Activated effector memory CD4-positive, alpha-beta T cell treated with Interleukin-2 at 50 U/mL for 16 hours (primary cell): ENCODE measurements around the gene RNF150.

Experiments
- DNase-seq: peaks from one replicate; pipeline ENCODE4 v3.0.0-alpha.2; 2020

The RNF150 gene

DNA sequence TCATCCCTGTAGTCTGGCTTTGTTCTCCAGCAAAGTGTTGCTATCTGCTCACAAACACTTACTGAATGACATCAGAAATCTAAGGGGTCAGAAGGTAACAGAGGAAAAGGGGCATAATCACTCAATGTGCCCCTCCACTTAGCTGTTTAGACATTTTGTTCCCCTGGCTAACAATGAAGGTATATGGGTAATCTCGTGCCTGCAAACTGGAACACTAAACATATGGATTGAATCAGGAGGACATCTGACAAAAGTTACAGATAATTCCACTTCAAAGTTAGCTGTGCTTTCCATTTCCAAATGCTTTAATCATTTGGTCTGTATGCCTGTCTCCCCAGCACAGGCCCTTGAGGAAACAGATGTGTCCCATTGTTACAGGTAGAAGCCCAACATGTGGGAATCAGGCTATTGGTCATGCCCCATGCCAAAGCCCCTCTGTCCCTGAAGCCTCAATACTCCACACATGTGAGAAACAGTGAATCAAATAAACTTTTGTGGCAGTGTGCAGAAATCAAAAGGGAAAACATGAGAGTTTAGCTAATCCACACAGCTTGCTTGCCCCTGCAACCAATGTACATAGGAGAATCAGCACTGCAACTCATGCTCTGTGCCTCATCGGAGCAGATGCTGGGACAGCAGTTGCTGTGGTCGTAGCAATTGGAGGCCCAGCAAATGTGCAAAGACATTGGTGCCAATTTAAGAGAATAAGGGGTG lies 111.7 kb downstream of the RNF150 start:
- DNase-seq, result no peak

- no peak for DNase-seq
These were observed 112.4 kb downstream of the RNF150 start for GRCh38 chr4:141020801-141021261.

GRCh38 chr4:141019768-141020167 lies 113.5 kb downstream of the RNF150 start:
- no peak for DNase-seq

GRCh38 chr4:141016117-141016798 lies 117.0 kb downstream of the RNF150 start:
- DNase-seq, result no peak

DNA sequence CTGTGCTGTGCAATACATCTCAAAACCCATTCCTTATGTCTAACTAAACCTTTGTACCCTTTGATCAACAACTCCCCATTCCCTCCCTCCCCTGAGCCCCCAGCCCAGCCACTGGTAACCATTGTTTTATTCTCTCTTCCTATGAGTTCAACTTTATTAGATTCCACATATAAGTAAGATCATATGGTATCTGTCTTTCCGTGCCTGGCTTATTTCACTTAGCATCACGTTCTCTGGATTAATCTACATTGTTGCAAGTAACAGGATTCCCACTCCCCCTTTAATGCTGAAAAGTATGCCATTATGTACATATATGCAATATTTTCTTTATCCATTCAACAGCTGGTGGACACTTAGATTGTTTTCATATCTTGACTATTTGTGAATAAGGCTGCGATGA lies 119.4 kb downstream of the RNF150 start:
- no peak for DNase-seq

DNA sequence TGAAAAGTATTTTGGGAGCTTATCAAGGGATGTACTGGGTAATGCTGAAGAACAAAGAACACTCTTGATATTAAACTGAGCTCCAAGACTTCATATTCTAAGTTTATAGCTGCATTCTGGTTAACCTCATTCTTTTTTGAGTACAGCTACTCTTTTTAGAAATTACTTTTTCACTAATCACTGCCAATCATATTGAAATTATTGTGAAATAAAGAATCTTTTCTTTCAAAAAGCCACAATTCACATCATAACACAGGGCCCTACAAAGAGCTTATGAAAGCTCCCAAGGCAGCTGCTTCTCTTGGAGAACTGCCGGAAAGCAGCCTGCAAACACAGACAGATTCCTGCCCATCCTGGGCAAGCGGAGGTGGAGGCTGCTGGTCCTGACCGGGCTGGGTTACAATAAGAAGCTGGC lies 121.4 kb downstream of the RNF150 start:
- no peak for DNase-seq

DNA sequence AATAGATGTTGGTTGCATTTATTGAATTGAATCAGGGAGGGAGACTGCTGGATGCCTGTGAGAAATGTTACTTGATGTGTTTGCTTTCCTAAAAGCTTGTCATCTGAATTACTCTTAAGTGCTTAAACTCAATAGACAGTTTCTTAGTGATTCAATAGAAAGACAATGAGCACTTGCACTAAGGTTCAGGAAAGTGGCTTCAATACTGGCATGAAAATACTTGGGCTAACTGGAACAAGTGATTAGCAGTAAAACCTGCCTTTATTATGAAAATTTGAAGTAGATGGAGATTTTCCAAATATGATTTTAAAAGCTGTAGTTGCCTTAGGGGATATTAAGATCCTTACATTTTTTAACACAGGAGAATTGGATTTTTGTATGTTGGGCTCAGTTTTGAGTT lies 123.3 kb downstream of the RNF150 start:
- no peak for DNase-seq

GRCh38 chr4:141009129-141009528 lies 124.1 kb downstream of the RNF150 start:
- DNase-seq, result no peak

DNA sequence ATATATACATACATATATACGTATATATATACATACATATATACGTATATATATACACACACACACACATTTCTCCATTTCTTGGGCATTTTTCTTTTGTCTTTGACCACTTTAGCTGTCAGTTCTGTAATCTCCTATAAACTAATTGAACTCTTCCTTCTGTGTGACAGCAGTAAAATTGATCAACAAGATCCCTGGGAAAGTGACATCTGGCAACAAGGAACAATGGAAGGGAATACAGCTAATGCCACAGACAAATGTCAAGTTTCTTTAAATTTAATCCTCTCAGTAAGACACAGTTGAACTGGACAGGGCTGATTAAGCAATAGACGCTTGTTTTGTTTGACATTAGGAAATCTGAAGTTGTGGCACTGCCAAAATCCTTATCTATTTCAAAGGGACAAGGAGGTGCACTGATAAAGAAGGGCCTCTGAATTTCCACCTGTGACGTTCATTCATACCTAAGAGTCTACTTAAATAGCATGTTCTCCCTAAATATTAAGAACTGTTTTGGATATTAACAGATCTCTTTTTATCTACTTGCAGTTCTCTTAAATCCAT lies 126.9 kb downstream of the RNF150 start:
- no peak for DNase-seq

DNA sequence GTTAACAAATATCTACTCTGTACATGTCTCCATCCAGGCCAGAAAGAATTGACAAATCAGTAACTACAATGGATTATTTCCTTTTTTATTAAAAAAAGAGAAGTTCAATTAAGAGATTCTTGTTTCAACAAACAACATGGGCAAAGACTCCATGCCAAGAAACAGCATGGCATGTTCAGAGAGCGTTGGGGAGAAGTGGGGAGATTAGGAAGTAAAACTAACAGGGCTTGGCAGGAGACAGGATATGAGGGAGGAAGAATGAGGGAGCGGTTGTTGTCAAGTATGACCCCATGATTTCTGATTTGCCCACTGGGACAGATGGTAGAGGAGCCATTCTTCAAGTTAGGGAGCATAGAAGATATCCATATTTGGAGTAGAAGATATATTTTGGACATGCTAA lies 128.4 kb downstream of the RNF150 start:
- DNase-seq, result no peak

DNA sequence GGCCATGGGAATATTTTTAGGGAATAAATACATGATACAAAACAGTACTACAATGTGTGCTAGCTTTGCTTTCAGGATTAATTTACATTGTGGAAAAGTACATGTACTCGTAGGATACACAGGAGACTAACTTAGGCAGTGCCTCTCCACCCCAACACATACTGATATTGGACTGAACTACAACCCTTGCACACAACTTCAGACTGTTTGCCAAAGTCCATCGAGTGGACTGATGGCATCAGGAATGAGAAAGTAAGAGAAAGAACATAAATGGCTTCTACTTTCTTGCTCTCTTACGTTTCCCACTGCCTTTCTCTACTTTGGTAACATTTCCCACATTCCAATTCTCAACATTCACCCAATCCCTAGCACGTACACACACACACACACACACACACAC lies 130.1 kb downstream of the RNF150 start:
- DNase-seq, result no peak

DNA sequence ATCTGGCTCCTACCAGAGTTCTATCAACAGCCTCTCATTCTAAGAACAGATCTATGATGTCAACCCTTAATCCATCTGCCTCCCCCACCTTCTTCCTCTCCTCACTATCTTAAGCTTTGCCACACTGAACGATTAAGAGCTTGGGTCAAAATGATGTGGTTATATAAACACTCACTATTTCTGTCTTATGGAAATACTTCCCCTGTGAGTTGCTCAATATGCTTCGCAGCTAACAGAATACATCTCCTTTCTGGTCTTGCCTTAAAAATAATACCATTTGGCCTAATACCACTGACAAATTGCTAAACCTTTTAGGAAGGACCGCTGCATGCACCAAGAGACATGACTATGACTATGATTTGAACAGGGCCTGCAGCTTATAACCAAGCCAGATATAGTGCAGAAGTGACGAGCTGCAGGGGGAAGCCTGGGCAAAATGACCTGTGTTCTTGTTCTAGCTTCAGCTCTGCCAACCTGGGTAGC lies 130.9 kb downstream of the RNF150 start:
- DNase-seq, result no peak

GRCh38 chr4:140996766-140997165 lies 136.5 kb downstream of the RNF150 start:
- DNase-seq, result no peak

- no peak for DNase-seq
These were observed 138.2 kb downstream of the RNF150 start for GRCh38 chr4:140995058-140995457.

DNA sequence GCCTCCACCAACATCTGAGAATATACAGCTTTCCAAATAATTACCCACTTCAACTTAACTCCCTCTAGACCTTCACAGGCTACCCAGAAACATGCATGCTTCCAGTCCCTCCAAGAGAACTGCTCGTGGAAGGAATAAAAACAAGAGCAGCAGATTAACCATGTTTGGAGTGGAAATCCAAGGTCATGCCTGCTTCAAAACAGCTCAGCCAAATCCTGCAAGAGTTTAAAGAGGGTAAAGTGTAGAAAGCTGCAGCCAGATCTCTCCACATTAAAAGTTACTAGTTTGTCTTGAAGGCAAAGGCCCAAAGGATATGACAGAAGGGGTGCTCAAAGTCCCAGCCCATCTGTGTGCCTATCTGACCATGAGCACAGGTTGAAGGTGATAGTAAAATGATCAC lies 139.3 kb downstream of the RNF150 start:
- DNase-seq, result no peak

DNA sequence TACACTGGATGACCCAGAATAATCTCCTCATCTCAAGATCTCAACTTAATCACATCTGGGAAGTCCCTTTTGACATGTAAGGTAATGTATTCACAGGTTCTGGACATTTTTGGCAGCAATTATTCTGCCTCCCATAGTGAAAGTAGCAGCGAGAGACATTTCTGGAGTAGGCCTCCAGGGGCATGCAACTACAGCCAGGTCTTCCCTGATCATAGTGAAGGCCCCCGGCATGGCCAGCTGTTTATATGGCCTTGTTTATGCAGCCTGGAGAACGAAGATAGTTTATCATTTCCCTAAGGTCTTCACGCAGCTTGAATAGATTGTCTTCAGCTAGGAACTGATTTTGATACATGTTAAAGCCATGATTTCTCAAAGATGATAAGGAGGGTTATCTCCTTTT lies 139.9 kb downstream of the RNF150 start:
- DNase-seq, result no peak

- DNase-seq, result no peak
These were observed 143.3 kb downstream of the RNF150 start for GRCh38 chr4:140989944-140990343.

DNA sequence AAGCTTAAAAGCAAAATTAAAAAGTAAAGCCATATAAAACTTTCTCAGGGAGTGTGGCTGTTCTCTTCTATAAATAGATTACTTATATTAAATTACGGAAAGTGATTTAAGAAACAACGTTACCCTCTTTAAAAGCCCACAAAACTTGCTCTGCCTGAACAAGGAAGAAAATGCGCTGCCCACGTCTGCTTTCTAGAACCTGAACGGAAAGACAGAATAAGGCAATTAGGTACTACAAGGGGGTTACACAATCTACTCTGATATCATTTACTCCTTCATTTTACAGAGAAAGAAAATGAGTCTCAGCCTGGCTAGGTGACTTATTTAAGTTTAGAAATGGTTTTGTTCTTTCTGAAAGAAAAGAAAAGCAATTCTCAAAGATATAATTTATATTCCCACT lies 147.2 kb downstream of the RNF150 start:
- no peak for DNase-seq

- no peak for DNase-seq
These were observed 150.5 kb downstream of the RNF150 start for GRCh38 chr4:140982613-140983340.

- no peak for DNase-seq
These were observed 152.7 kb downstream of the RNF150 start for GRCh38 chr4:140980426-140981200.

GRCh38 chr4:140976768-140977167 lies 156.5 kb downstream of the RNF150 start:
- DNase-seq, result no peak

- DNase-seq, result no peak
These were observed 162.0 kb downstream of the RNF150 start for GRCh38 chr4:140971077-140971792.
